ENCODE data around the gene REXO4. TPM values are rescaled to one million over a fixed set of nuclear protein-coding genes. Genes with fewer than 3 reads are reported as not detected.

REXO4 gene
- total RNA-seq, 4 donors from 2014 or later: 11.2 to 29.9 (median 18.1) TPM

GRCh38 chr9:133428617-133429101 lies 10.8 kb upstream of the REXO4 start:
- Histone ChIP-seq H3K27me3 (peaks cover 64% of the 10 kb centered on the region), H3K4me3 (peak overlapping the region in 1 of 2 donors; percentile 44)
- ATAC-seq: peak; percentile 32

GRCh38 chr9:133427658-133428348 lies 10.0 kb upstream of the REXO4 start:
- no peak for ATAC-seq
- peaks cover 0 to 19% (median 3%) of the 10 kb centered on the region in 3 donors for H3K4me1 ChIP-seq
- H3K27me3 ChIP-seq: peaks cover 66% of the 10 kb centered on the region
- WGBS, 2 donors (ENCODE audit: low coverage in 1 of 2): 55% methylated on average over 2 to 6 of the region's 10 CpGs
- no peak overlapping the region for H3K27ac ChIP-seq
- peak overlapping the region in 1 of 2 donors; percentile 44 for H3K4me3 ChIP-seq
- no peak for TF ChIP-seq POLR2A (IDR thresholded peaks at IDR 0.05)
- no peaks in the 10 kb centered on the region for H3K9me3 ChIP-seq
- peaks cover 0 to 12% of the 10 kb centered on the region in 2 donors for H3K36me3 ChIP-seq

More at GRCh38 chr9:133428617-133429101, 10.8 kb upstream of the REXO4 start:
- H3K36me3 ChIP-seq: peaks cover 0 to 12% of the 10 kb centered on the region in 2 donors
- 0 to 2% methylated on average over 2 to 12 of the region's 57 CpGs for WGBS, 2 donors (ENCODE audit: low coverage in 1 of 2)
- TF ChIP-seq POLR2A (IDR thresholded peaks at IDR 0.05): no peak
- TF ChIP-seq CTCF (IDR thresholded peaks at IDR 0.05): no peak
- no peak for TF ChIP-seq POLR2AphosphoS5 (IDR thresholded peaks at IDR 0.05)
- no peak for TF ChIP-seq EP300 (IDR thresholded peaks at IDR 0.05)
- no peak overlapping the region for H3K27ac ChIP-seq
- H3K4me1 ChIP-seq: peaks cover 0 to 19% (median 3%) of the 10 kb centered on the region in 3 donors
- no peaks in the 10 kb centered on the region for H3K9me3 ChIP-seq

- no peak overlapping the region for H3K27ac ChIP-seq
- H3K9me3 ChIP-seq: no peaks in the 10 kb centered on the region
- H3K4me1 ChIP-seq: peaks cover 0 to 19% (median 3%) of the 10 kb centered on the region in 3 donors
- ATAC-seq: no peak
- H3K36me3 ChIP-seq: peaks cover 0 to 12% of the 10 kb centered on the region in 2 donors
- TF ChIP-seq POLR2A (IDR thresholded peaks at IDR 0.05): no peak
- TF ChIP-seq EP300 (IDR thresholded peaks at IDR 0.05): no peak
- TF ChIP-seq CTCF (IDR thresholded peaks at IDR 0.05): no peak
- no peak for TF ChIP-seq POLR2AphosphoS5 (IDR thresholded peaks at IDR 0.05)
- H3K27me3 ChIP-seq: peaks cover 66% of the 10 kb centered on the region
- no CpG with 5 or more reads among the region's 11 CpGs for WGBS, 2 donors (ENCODE audit: low coverage in 1 of 2)
- H3K4me3 ChIP-seq: no peak overlapping the region
These were observed 8.2 kb upstream of the REXO4 start for GRCh38 chr9:133426011-133426410.

GRCh38 chr9:133425049-133425632 lies 7.3 kb upstream of the REXO4 start:
- no peak for TF ChIP-seq POLR2A (IDR thresholded peaks at IDR 0.05)
- no peak for TF ChIP-seq EP300 (IDR thresholded peaks at IDR 0.05)
- H3K4me1 ChIP-seq: peaks cover 0 to 19% (median 3%) of the 10 kb centered on the region in 3 donors
- ATAC-seq: no peak
- H3K9me3 ChIP-seq: no peaks in the 10 kb centered on the region
- H3K4me3 ChIP-seq: no peak overlapping the region
- no peak overlapping the region for H3K27ac ChIP-seq
- peaks cover 0 to 12% of the 10 kb centered on the region in 2 donors for H3K36me3 ChIP-seq
- peaks cover 63% of the 10 kb centered on the region for H3K27me3 ChIP-seq
- WGBS, 2 donors (ENCODE audit: low coverage in 1 of 2): 75 to 89% methylated on average over 2 to 6 of the region's 22 CpGs

GRCh38 chr9:133424187-133424586 lies 6.4 kb upstream of the REXO4 start:
- Histone ChIP-seq H3K27me3 (peaks cover 54% of the 10 kb centered on the region), H3K4me3 (no peak overlapping the region), H3K36me3 (peaks cover 0 to 12% of the 10 kb centered on the region in 2 donors), H3K27ac (no peak overlapping the region), H3K9me3 (no peaks in the 10 kb centered on the region), H3K4me1 (peaks cover 0 to 13% (median 3%) of the 10 kb centered on the region in 3 donors)
- TF ChIP-seq POLR2AphosphoS5 (IDR thresholded peaks at IDR 0.05): no peak
- TF ChIP-seq POLR2A (IDR thresholded peaks at IDR 0.05): no peak
- TF ChIP-seq CTCF (IDR thresholded peaks at IDR 0.05): no peak
- TF ChIP-seq EP300 (IDR thresholded peaks at IDR 0.05): no peak
- ATAC-seq: no peak
- WGBS, 2 donors (ENCODE audit: low coverage in 1 of 2): 93 to 100% methylated on average over 3 to 5 of the region's 12 CpGs

All from gastroesophageal sphincter (tissue), 4 donors.